Measurements from ENCODE around the gene API5.

API5 gene

DNA sequence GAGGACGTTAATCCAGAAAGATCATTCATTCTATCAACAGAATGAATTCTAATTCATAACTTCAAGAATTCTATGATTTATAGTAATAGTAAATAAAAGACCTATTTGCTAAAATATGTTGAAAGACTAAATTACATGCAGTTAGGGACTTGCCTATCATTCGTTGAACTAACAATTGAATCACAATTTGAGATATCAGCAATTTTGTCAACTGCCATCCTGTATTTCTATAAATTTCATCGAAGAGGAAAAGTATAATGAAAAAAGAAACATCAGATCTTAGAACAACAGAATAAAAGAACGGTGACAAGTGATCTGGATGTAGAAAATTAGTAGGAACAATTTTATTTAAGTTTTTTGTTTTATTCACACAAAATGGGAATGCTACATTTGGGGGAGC is 42.5 kb downstream of the API5 start:
- Histone ChIP-seq H3K4me1 (ENCODE audit: insufficient read depth, low read length, poor library complexity, severe bottlenecking) (peaks cover 8% of the 10 kb centered on the region), H3K79me2 (ENCODE audit: insufficient read depth, low read length) (peaks cover 11% of the 10 kb centered on the region), H3K9ac (ENCODE audit: low read depth, low read length, poor library complexity, severe bottlenecking) (no peak overlapping the region), H3K9me3 (ENCODE audit: insufficient read depth, low read depth, low read length) (no peaks in the 10 kb centered on the region), H4K20me1 (ENCODE audit: insufficient read depth, low read length, poor library complexity, severe bottlenecking) (peaks cover 2% of the 10 kb centered on the region), H3K4me2 (ENCODE audit: low read depth, low read length, poor library complexity, severe bottlenecking) (no peak overlapping the region), H3K4me3 (ENCODE audit: low read length, poor library complexity, severe bottlenecking) (no peak overlapping the region), H3K9me2 (replicated peaks; ENCODE audit: low read depth, low read length) (no peaks in the 10 kb centered on the region), H3K27me3 (ENCODE audit: insufficient read depth, low read length, poor library complexity, severe bottlenecking) (no peaks in the 10 kb centered on the region), H3F3A (ENCODE audit: low read depth) (no peaks in the 10 kb centered on the region), H2AFZ (ENCODE audit: low read length) (no peak overlapping the region), H3K36me3 (ENCODE audit: insufficient read depth, low read length) (no peaks in the 10 kb centered on the region)
- TF ChIP-seq, protein P1, sequence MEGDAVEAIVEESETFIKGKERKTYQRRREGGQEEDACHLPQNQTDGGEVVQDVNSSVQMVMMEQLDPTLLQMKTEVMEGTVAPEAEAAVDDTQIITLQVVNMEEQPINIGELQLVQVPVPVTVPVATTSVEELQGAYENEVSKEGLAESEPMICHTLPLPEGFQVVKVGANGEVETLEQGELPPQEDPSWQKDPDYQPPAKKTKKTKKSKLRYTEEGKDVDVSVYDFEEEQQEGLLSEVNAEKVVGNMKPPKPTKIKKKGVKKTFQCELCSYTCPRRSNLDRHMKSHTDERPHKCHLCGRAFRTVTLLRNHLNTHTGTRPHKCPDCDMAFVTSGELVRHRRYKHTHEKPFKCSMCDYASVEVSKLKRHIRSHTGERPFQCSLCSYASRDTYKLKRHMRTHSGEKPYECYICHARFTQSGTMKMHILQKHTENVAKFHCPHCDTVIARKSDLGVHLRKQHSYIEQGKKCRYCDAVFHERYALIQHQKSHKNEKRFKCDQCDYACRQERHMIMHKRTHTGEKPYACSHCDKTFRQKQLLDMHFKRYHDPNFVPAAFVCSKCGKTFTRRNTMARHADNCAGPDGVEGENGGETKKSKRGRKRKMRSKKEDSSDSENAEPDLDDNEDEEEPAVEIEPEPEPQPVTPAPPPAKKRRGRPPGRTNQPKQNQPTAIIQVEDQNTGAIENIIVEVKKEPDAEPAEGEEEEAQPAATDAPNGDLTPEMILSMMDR (conservative IDR thresholded peaks at IDR 0.05; ENCODE audit: low read length), result no peak
- no peak for TF ChIP-seq EZH2phosphoT487 (IDR thresholded peaks at IDR 0.05; ENCODE audit: borderline replicate concordance)

DNA sequence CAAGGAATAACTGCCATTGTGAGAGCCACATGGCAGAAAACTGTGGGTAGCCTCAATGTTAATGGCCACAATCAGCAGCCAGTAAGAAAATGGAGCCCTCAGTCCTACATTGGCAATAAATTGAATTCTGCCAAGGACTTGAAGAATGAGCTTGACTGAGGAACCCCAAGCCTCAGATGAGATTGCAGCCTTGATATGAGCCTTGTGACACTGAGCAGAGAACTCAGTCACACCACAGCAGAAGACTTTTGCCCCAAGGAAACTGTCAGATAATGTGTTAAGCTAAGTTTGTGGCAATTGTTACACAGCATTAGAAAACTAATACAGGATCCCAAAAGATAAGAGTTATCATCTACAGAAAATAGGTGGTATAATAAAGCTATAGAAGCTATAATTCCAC is 44.5 kb downstream of the API5 start:
- Histone ChIP-seq H3F3A (ENCODE audit: low read depth) (no peaks in the 10 kb centered on the region), H3K79me2 (ENCODE audit: insufficient read depth, low read length) (peaks cover 32% of the 10 kb centered on the region), H4K20me1 (ENCODE audit: insufficient read depth, low read length, poor library complexity, severe bottlenecking) (peaks cover 19% of the 10 kb centered on the region), H3K4me2 (ENCODE audit: low read depth, low read length, poor library complexity, severe bottlenecking) (no peak overlapping the region), H3K9ac (ENCODE audit: low read depth, low read length, poor library complexity, severe bottlenecking) (no peak overlapping the region), H3K27me3 (ENCODE audit: insufficient read depth, low read length, poor library complexity, severe bottlenecking) (no peaks in the 10 kb centered on the region), H3K36me3 (ENCODE audit: insufficient read depth, low read length) (no peaks in the 10 kb centered on the region), H3K4me3 (ENCODE audit: low read length, poor library complexity, severe bottlenecking) (no peak overlapping the region), H3K9me3 (ENCODE audit: insufficient read depth, low read depth, low read length) (no peaks in the 10 kb centered on the region), H2AFZ (ENCODE audit: low read length) (no peak overlapping the region), H3K4me1 (ENCODE audit: insufficient read depth, low read length, poor library complexity, severe bottlenecking) (peaks cover 24% of the 10 kb centered on the region), H3K9me2 (replicated peaks; ENCODE audit: low read depth, low read length) (no peaks in the 10 kb centered on the region)
- TF ChIP-seq, protein P1 (conservative IDR thresholded peaks at IDR 0.05; ENCODE audit: low read length), result no peak
- no peak for TF ChIP-seq EZH2phosphoT487 (IDR thresholded peaks at IDR 0.05; ENCODE audit: borderline replicate concordance)

DNA sequence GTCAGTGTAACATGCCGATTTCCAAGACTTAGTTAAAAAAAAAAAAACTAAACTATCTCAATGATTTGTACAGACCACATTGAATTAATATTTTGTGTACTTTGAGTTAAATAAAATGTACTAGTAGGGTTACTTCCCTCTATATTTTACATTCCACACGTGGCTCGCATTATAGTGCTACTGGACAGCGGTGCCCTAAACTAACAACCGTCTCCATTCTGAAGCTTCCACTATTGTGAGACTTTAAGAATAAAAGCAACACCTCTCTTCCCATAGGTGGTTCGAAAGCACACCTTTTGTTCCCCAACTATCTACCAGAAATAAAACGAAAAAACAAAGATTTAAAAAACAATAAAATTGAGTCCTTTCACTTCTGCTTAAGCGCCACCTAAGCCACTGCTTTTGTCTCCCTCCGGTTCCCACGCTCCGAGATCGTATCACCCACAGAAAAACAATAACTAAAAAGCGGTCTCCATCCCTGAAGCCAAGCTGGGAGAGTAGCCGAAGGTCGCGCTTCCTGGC is 46.5 kb downstream of the API5 start:
- Histone ChIP-seq H3K9me3 (ENCODE audit: insufficient read depth, low read depth, low read length) (no peaks in the 10 kb centered on the region), H4K20me1 (ENCODE audit: insufficient read depth, low read length, poor library complexity, severe bottlenecking) (peaks cover 39% of the 10 kb centered on the region), H3K4me3 (ENCODE audit: low read length, poor library complexity, severe bottlenecking) (peak overlapping the region; percentile 96), H3K27me3 (ENCODE audit: insufficient read depth, low read length, poor library complexity, severe bottlenecking) (no peaks in the 10 kb centered on the region), H2AFZ (ENCODE audit: low read length) (peak overlapping the region; percentile 99), H3K4me1 (ENCODE audit: insufficient read depth, low read length, poor library complexity, severe bottlenecking) (peaks cover 33% of the 10 kb centered on the region), H3K79me2 (ENCODE audit: insufficient read depth, low read length) (peaks cover 52% of the 10 kb centered on the region), H3K9me2 (replicated peaks; ENCODE audit: low read depth, low read length) (no peaks in the 10 kb centered on the region), H3K36me3 (ENCODE audit: insufficient read depth, low read length) (no peaks in the 10 kb centered on the region), H3K9ac (ENCODE audit: low read depth, low read length, poor library complexity, severe bottlenecking) (peak overlapping the region; percentile 91), H3F3A (ENCODE audit: low read depth) (no peaks in the 10 kb centered on the region), H3K4me2 (ENCODE audit: low read depth, low read length, poor library complexity, severe bottlenecking) (peak overlapping the region; percentile 80)
- TF ChIP-seq, protein P1 (conservative IDR thresholded peaks at IDR 0.05; ENCODE audit: low read length), result no peak
- no peak for TF ChIP-seq EZH2phosphoT487 (IDR thresholded peaks at IDR 0.05; ENCODE audit: borderline replicate concordance)
